HCT116 (cell line): ENCODE measurements around the gene DHODH. TPM values are rescaled to one million over a fixed set of nuclear protein-coding genes. Genes with fewer than 3 reads are reported as not detected.

Experiments used
- ATAC-seq: fragments of 200-7000 bp; cut with Tn5 transposase; 2 replicates; pipeline ENCODE4 v1.9.1; 2020; ENCODE audit warnings: mild to moderate bottlenecking, moderate library complexity
- BruUV-seq: library from RNA; stranded (reverse); fragments of 400-500 nt; replicated peaks from 2 replicates; lab custom pipeline; 2021; lab: Mats Ljungman, UMichigan
- CTCF ChIA-PET: fragments of 300-600 bp; sonication (Branson Sonifier 250); formaldehyde crosslinking; loops from one replicate; lab custom pipeline; 2021; ENCODE audit warnings: antibody characterized with exemption; lab: Charles Lee
- POLR2A ChIA-PET: fragments of 300-600, 350-600 bp; sonication (Branson Sonifier 250); formaldehyde crosslinking; loops from one replicate; lab custom pipeline; 2021; ENCODE audit warnings: antibody characterized with exemption; lab: Charles Lee
- RAD21 ChIA-PET, 2 experiments: fragments of 300-600 bp; sonication (Branson Sonifier 250); formaldehyde crosslinking; loops; one replicate each; lab custom pipeline; 2023; ENCODE audit warnings: low total read pairs in 2 of 2; ENCODE audit not compliant: uncharacterized antibody in 2 of 2, unreplicated experiment in 2 of 2, low non-redundant PET in 1 of 2; lab: Charles Lee
- DNase-seq: peaks from one replicate; pipeline ENCODE4 v3.0.0-alpha.2; 2010; ENCODE audit warnings: low read depth, low spot score
- H2AFZ ChIP-seq: fragments of 200-600 bp; shearing (Covaris generic), sonication (generic); 2 replicates; pipeline ENCODE4 v1.6.1; 2017; ENCODE audit warnings: low read depth, mixed run types, mixed read lengths, antibody characterized with exemption, low read length; ENCODE audit not compliant: poor library complexity, severe bottlenecking
- H3K27ac ChIP-seq: 2 replicates; pipeline ENCODE4 v1.5.1; 2012; ENCODE audit warnings: low read depth, low read length
- H3K27me3 ChIP-seq: fragments of 200-600 bp; sonication (generic); 2 replicates; pipeline ENCODE4 v1.6.1; 2016; ENCODE audit warnings: mixed run types, low read length, mixed read lengths; ENCODE audit not compliant: insufficient read depth
- H3K36me3 ChIP-seq, 2 experiments: fragments of 200-500 bp in 1 of 2; fragments of 200-600 bp in 1 of 2; sonication (Bioruptor generic) in 1 of 2; sonication (generic) in 1 of 2; 2 replicates each; pipeline versions ENCODE4 v1.5.1 to v1.6.1; 2014 to 2016; ENCODE audit warnings: low read length in 2 of 2, inconsistent platforms in 1 of 2, mixed read lengths in 1 of 2, mixed run types in 1 of 2; ENCODE audit not compliant: insufficient read depth in 2 of 2, control insufficient read depth in 1 of 2
- H3K4me1 ChIP-seq, 2 experiments: fragments of 200-600 bp in 1 of 2; sonication (generic) in 1 of 2; 2 replicates each; pipeline versions ENCODE4 v1.5.1 to v1.6.1; 2012 to 2017; ENCODE audit warnings: low read length in 2 of 2, inconsistent platforms in 1 of 2, mild to moderate bottlenecking in 1 of 2, mixed read lengths in 1 of 2, mixed run types in 1 of 2, moderate library complexity in 1 of 2; ENCODE audit not compliant: insufficient read depth in 2 of 2, control insufficient read depth in 1 of 2
- H3K4me2 ChIP-seq: fragments of 200-600 bp; sonication (generic); 2 replicates; pipeline ENCODE4 v1.6.1; 2017; ENCODE audit warnings: mixed run types, low read length, mixed read lengths
- H3K4me3 ChIP-seq, 2 experiments: fragments of 200-600 bp in 1 of 2; sonication (generic) in 1 of 2; replicated peaks in 1 of 2; 2 replicates each; pipeline ENCODE4 v1.5.1; 2011 to 2016; ENCODE audit warnings: low read length in 2 of 2, control low read depth in 1 of 2, low read depth in 1 of 2, mild to moderate bottlenecking in 1 of 2, mixed read lengths in 1 of 2, mixed run types in 1 of 2
- H3K79me2 ChIP-seq: fragments of 200-600 bp; sonication (generic); 2 replicates; pipeline ENCODE4 v1.6.1; 2017; ENCODE audit warnings: mild to moderate bottlenecking, mixed run types, low read length, moderate library complexity, mixed read lengths; ENCODE audit not compliant: insufficient read depth
- H3K9ac ChIP-seq: fragments of 200-600 bp; sonication (generic); 2 replicates; pipeline ENCODE4 v1.6.1; 2016; ENCODE audit warnings: low read length, mixed read lengths
- H3K9me2 ChIP-seq: fragments of 200-600 bp; sonication (generic), shearing (Covaris generic); 2 replicates; pipeline ENCODE4 v1.6.1; 2017; ENCODE audit warnings: mixed run types, mild to moderate bottlenecking, moderate library complexity; ENCODE audit not compliant: insufficient read depth
- H3K9me3 ChIP-seq, 2 experiments: fragments of 200-500 bp in 1 of 2; fragments of 200-600 bp in 1 of 2; sonication (Bioruptor generic) in 1 of 2; sonication (generic) in 1 of 2; 2 replicates each; pipeline ENCODE4 v1.6.1; 2014 to 2017; ENCODE audit warnings: low read length in 2 of 2, mixed read lengths in 2 of 2, inconsistent platforms in 1 of 2, low read depth in 1 of 2, mild to moderate bottlenecking in 1 of 2, mixed run types in 1 of 2, moderate library complexity in 1 of 2; ENCODE audit not compliant: control insufficient read depth in 1 of 2, insufficient read depth in 1 of 2
- H4K20me1 ChIP-seq: fragments of 200-600 bp; sonication (generic), shearing (Covaris generic); 2 replicates; pipeline ENCODE4 v1.6.1; 2017; ENCODE audit warnings: mixed run types, mild to moderate bottlenecking, moderate library complexity; ENCODE audit not compliant: insufficient read depth
- CBX3 ChIP-seq: IDR thresholded peaks from 2 replicates; pipeline ENCODE4 v1.6.1; 2012; ENCODE audit warnings: low read depth
- CEBPB ChIP-seq: IDR thresholded peaks from 2 replicates; pipeline ENCODE4 v1.6.1; 2012; ENCODE audit warnings: low read depth
- EZH2 ChIP-seq: fragments of 200-600 bp; sonication (generic); IDR thresholded peaks from 2 replicates; pipeline ENCODE4 v1.6.1; 2017; ENCODE audit warnings: antibody characterized with exemption, mixed run types
- EZH2phosphoT487 ChIP-seq: fragments of 200-600 bp; IDR thresholded peaks from 2 replicates; pipeline ENCODE4 v1.6.1; 2018; ENCODE audit warnings: antibody characterized with exemption, borderline replicate concordance
- FOSL1 ChIP-seq: IDR thresholded peaks from 2 replicates; pipeline ENCODE4 v1.6.1; 2012; ENCODE audit warnings: low read depth
- POLR2A ChIP-seq: IDR thresholded peaks from 2 replicates; pipeline ENCODE4 v1.7.0; 2011; ENCODE audit warnings: borderline replicate concordance; ENCODE audit not compliant: insufficient read depth, insufficient read length; ENCODE audit errors: extremely low read depth
- SIN3A ChIP-seq: IDR thresholded peaks from 2 replicates; pipeline ENCODE4 v1.6.1; 2012; ENCODE audit warnings: low read depth
- SP1 ChIP-seq: IDR thresholded peaks from 2 replicates; pipeline ENCODE4 v1.6.1; 2012; ENCODE audit warnings: low read depth
- SRF ChIP-seq: IDR thresholded peaks from 2 replicates; pipeline ENCODE4 v1.6.1; 2012; ENCODE audit warnings: low read depth
- TCF7L2 ChIP-seq: IDR thresholded peaks from 2 replicates; pipeline ENCODE4 v1.7.0; 2011; ENCODE audit warnings: borderline replicate concordance, inconsistent platforms; ENCODE audit not compliant: insufficient read depth, insufficient read length; ENCODE audit errors: extremely low read depth
- ZFX ChIP-seq: fragments of 450-650 bp; IDR thresholded peaks from 2 replicates; pipeline ENCODE4 v1.6.1; 2017
- intact Hi-C: fragments of 100-400 bp; cut with micrococcal nuclease; formaldehyde crosslinking; loops from 2 replicates; pipeline ENCODE4 v1.10.0; 2022
- total RNA-seq: library from RNA; stranded (reverse); gene quantifications from one replicate; pipeline ENCODE4 v1.2.1, GENCODE V29; 2021; ENCODE audit not compliant: unreplicated experiment
- TF ChIP-seq, protein P1 (sequence below): IDR thresholded peaks from 2 replicates; pipeline ENCODE4 v1.6.1; 2012; ENCODE audit warnings: low read depth
- TF ChIP-seq, protein P2 (sequence below): IDR thresholded peaks from 2 replicates; pipeline ENCODE4 v1.6.1; 2012
- TF ChIP-seq, protein P3 (sequence below), 3 experiments: fragments of 200-600 bp in 1 of 3; sonication (generic) in 1 of 3; IDR thresholded peaks in 2 of 3; conservative IDR thresholded peaks in 1 of 3; 2 replicates each; pipeline ENCODE4 v1.5.1; 2012 to 2017; ENCODE audit warnings: low read depth in 2 of 3, low read length in 2 of 3, antibody characterized with exemption in 1 of 3, borderline replicate concordance in 1 of 3, control low read depth in 1 of 3, mild to moderate bottlenecking in 1 of 3, mixed read lengths in 1 of 3, mixed run types in 1 of 3, moderate library complexity in 1 of 3; ENCODE audit not compliant: insufficient read depth in 1 of 3
- TF ChIP-seq, protein P4 (sequence below): IDR thresholded peaks from 2 replicates; pipeline ENCODE4 v1.6.1; 2012

Gene DHODH
- total RNA-seq, 1 experiment from 2014 or later: 22.1 TPM

DNA sequence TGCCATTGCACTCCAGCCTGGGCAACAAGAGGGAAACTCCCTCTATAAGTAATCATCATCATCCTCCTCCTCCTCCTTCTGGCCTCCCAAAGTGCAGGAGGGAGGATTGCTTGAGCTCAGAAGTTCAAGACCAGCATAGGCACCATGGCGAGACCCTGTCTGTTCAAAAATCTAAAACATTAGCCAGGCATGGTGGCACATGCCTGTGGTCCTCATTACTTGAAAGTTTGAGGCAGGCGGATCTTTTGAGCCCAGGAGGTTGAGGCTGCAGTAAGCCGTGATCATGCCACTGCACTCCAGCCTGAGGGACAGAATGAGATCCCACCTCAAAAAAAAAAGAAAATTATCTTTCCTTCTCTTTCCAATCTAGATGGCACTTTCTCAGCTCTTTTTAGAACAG lies 36.2 kb upstream of the DHODH start:
- Histone ChIP-seq H3K4me3 (no peak overlapping the region), H3K9ac (no peak overlapping the region), H3K4me2 (no peak overlapping the region), H3K9me3 (no peaks in the 10 kb centered on the region), H3K79me2 (no peaks in the 10 kb centered on the region), H3K27ac (no peak overlapping the region), H4K20me1 (no peaks in the 10 kb centered on the region), H3K9me2 (no peaks in the 10 kb centered on the region), H2AFZ (no peak overlapping the region), H3K4me1 (no peaks in the 10 kb centered on the region), H3K27me3 (no peaks in the 10 kb centered on the region), H3K36me3 (no peaks in the 10 kb centered on the region)
- TF ChIP-seq, protein P1, sequence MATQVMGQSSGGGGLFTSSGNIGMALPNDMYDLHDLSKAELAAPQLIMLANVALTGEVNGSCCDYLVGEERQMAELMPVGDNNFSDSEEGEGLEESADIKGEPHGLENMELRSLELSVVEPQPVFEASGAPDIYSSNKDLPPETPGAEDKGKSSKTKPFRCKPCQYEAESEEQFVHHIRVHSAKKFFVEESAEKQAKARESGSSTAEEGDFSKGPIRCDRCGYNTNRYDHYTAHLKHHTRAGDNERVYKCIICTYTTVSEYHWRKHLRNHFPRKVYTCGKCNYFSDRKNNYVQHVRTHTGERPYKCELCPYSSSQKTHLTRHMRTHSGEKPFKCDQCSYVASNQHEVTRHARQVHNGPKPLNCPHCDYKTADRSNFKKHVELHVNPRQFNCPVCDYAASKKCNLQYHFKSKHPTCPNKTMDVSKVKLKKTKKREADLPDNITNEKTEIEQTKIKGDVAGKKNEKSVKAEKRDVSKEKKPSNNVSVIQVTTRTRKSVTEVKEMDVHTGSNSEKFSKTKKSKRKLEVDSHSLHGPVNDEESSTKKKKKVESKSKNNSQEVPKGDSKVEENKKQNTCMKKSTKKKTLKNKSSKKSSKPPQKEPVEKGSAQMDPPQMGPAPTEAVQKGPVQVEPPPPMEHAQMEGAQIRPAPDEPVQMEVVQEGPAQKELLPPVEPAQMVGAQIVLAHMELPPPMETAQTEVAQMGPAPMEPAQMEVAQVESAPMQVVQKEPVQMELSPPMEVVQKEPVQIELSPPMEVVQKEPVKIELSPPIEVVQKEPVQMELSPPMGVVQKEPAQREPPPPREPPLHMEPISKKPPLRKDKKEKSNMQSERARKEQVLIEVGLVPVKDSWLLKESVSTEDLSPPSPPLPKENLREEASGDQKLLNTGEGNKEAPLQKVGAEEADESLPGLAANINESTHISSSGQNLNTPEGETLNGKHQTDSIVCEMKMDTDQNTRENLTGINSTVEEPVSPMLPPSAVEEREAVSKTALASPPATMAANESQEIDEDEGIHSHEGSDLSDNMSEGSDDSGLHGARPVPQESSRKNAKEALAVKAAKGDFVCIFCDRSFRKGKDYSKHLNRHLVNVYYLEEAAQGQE: no peak
- TF ChIP-seq TCF7L2 (no peak), POLR2A (no peak), ZFX (no peak), SRF (no peak), SP1 (no peak), EZH2phosphoT487 (no peak), CEBPB (no peak), EZH2 (no peak), SIN3A (no peak), CBX3 (no peak), FOSL1 (no peak)
- TF ChIP-seq, protein P2, sequence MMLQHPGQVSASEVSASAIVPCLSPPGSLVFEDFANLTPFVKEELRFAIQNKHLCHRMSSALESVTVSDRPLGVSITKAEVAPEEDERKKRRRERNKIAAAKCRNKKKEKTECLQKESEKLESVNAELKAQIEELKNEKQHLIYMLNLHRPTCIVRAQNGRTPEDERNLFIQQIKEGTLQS: no peak
- TF ChIP-seq, protein P3, sequence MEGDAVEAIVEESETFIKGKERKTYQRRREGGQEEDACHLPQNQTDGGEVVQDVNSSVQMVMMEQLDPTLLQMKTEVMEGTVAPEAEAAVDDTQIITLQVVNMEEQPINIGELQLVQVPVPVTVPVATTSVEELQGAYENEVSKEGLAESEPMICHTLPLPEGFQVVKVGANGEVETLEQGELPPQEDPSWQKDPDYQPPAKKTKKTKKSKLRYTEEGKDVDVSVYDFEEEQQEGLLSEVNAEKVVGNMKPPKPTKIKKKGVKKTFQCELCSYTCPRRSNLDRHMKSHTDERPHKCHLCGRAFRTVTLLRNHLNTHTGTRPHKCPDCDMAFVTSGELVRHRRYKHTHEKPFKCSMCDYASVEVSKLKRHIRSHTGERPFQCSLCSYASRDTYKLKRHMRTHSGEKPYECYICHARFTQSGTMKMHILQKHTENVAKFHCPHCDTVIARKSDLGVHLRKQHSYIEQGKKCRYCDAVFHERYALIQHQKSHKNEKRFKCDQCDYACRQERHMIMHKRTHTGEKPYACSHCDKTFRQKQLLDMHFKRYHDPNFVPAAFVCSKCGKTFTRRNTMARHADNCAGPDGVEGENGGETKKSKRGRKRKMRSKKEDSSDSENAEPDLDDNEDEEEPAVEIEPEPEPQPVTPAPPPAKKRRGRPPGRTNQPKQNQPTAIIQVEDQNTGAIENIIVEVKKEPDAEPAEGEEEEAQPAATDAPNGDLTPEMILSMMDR (IDR thresholded peaks at IDR 0.05 in 2 of 3, conservative IDR thresholded peaks at IDR 0.05 in 1 of 3; ENCODE audit: borderline replicate concordance in 1 of 3, insufficient read depth in 1 of 3, low read depth in 2 of 3, low read length in 2 of 3): no peak
- TF ChIP-seq, protein P4, sequence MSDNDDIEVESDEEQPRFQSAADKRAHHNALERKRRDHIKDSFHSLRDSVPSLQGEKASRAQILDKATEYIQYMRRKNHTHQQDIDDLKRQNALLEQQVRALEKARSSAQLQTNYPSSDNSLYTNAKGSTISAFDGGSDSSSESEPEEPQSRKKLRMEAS: no peak
- CTCF ChIA-PET: interaction anchor here (2.8 kb wide), 1 partner anchor 11 kb away, joined by 16 read pairs; no protein-coding TSS in a partner anchor
- no TSS peak for BruUV-seq
- ATAC-seq (no peak), DNase-seq (no peak)
- intact Hi-C loops: no loop called here
- RAD21 ChIA-PET: no interaction called here
- POLR2A ChIA-PET: no interaction called here
